ENCODE results near the gene ELOB.

ELOB gene

DNA sequence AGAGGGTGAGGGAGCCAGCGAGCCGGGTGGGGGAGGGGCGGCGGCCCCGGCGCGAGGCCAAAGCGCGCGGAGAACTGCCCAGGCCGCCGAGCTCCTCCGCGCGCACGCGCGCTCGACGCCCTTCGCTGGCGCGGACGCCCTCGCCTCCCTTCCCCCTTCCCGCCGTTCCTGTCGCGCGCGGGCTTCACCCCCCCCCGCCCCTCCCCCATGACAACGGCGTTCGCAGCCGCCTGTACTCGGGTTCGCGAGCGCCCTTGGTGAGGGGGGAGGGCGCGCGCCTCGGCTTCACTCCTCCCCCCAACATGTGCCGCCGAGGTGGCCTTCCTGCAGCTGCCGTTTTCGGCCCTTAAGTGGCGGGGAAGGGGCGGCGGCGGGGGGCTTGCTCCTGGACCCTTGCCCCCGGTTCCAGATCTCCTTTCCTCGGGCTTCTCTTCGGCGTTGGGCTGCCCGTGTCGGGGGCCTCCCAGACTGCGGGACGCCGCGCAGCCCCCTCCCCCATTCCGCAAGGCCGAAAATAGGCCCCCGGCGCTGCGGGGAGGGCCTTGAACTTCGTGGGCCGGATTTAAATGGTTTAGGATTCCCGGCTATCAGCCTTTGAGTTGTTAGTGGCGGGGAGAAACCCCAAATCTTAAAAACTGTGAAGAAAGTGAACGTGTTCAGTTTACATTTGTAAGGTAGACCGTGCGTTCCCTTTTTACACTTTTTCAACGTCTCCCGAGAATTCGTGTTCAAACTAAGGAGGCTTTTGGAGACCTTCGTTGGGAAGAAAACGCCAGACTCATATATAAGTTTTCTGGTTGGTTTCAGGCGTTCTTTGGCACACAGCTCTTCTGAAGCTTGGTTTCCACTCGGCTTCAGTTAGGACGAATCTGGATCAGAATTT is 24.0 kb downstream of the ELOB start (continued):
- TF ChIP-seq ZSCAN23 (tag by site-specific recombination; IDR thresholded peaks at IDR 0.05) (no peak), TCF7L2 (IDR thresholded peaks at IDR 0.05; ENCODE audit: borderline replicate concordance, low read depth, low read length) (no peak), ZNF677 (tag by site-specific recombination; IDR thresholded peaks at IDR 0.05) (no peak; the same call in 1 of the 2 replicates), ZNF221 (tag by site-specific recombination; IDR thresholded peaks at IDR 0.05; ENCODE audit: borderline replicate concordance) (no peak), KLF16 (tag by site-specific recombination; IDR thresholded peaks at IDR 0.05) (peak; percentile 70), ZNF548 (tag by site-specific recombination; IDR thresholded peaks at IDR 0.05) (no peak), ZNF654 (tag by site-specific recombination; IDR thresholded peaks at IDR 0.05; ENCODE audit: low read depth) (no peak), PRDM1 (tag by site-specific recombination; IDR thresholded peaks at IDR 0.05) (no peak), KLF1 (tag by site-specific recombination; IDR thresholded peaks at IDR 0.05) (no peak; the same call in 1 of the 2 replicates), ZNF223 (tag by site-specific recombination; IDR thresholded peaks at IDR 0.05) (no peak), REPIN1 (tag by site-specific recombination; IDR thresholded peaks at IDR 0.05; ENCODE audit: low read depth) (no peak), ZNF112 (tag by site-specific recombination; IDR thresholded peaks at IDR 0.05) (no peak), ZNF132 (tag by site-specific recombination; IDR thresholded peaks at IDR 0.05; ENCODE audit: borderline replicate concordance) (no peak), ZNF341 (tag by site-specific recombination; IDR thresholded peaks at IDR 0.05; ENCODE audit: low read depth) (peak; percentile 36), YY1 (tag by site-specific recombination; IDR thresholded peaks at IDR 0.05) (no peak), ZBTB1 (tag by site-specific recombination; IDR thresholded peaks at IDR 0.05) (no peak), KLF10 (tag by site-specific recombination; IDR thresholded peaks at IDR 0.05) (peak; percentile 36; the same call in 1 of the 2 replicates), ZNF791 (tag by site-specific recombination; IDR thresholded peaks at IDR 0.05) (no peak), BCL11B (tag by site-specific recombination; IDR thresholded peaks at IDR 0.05; ENCODE audit: low read depth) (0 out of 2 replicates have a peak, but pooled peaks have one; percentile 42)
- TF ChIP-seq, protein P1, sequence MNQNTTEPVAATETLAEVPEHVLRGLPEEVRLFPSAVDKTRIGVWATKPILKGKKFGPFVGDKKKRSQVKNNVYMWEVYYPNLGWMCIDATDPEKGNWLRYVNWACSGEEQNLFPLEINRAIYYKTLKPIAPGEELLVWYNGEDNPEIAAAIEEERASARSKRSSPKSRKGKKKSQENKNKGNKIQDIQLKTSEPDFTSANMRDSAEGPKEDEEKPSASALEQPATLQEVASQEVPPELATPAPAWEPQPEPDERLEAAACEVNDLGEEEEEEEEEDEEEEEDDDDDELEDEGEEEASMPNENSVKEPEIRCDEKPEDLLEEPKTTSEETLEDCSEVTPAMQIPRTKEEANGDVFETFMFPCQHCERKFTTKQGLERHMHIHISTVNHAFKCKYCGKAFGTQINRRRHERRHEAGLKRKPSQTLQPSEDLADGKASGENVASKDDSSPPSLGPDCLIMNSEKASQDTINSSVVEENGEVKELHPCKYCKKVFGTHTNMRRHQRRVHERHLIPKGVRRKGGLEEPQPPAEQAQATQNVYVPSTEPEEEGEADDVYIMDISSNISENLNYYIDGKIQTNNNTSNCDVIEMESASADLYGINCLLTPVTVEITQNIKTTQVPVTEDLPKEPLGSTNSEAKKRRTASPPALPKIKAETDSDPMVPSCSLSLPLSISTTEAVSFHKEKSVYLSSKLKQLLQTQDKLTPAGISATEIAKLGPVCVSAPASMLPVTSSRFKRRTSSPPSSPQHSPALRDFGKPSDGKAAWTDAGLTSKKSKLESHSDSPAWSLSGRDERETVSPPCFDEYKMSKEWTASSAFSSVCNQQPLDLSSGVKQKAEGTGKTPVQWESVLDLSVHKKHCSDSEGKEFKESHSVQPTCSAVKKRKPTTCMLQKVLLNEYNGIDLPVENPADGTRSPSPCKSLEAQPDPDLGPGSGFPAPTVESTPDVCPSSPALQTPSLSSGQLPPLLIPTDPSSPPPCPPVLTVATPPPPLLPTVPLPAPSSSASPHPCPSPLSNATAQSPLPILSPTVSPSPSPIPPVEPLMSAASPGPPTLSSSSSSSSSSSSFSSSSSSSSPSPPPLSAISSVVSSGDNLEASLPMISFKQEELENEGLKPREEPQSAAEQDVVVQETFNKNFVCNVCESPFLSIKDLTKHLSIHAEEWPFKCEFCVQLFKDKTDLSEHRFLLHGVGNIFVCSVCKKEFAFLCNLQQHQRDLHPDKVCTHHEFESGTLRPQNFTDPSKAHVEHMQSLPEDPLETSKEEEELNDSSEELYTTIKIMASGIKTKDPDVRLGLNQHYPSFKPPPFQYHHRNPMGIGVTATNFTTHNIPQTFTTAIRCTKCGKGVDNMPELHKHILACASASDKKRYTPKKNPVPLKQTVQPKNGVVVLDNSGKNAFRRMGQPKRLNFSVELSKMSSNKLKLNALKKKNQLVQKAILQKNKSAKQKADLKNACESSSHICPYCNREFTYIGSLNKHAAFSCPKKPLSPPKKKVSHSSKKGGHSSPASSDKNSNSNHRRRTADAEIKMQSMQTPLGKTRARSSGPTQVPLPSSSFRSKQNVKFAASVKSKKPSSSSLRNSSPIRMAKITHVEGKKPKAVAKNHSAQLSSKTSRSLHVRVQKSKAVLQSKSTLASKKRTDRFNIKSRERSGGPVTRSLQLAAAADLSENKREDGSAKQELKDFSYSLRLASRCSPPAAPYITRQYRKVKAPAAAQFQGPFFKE (tag by site-specific recombination; IDR thresholded peaks at IDR 0.05; ENCODE audit: borderline replicate concordance), result no peak
- TF ChIP-seq, protein P2, sequence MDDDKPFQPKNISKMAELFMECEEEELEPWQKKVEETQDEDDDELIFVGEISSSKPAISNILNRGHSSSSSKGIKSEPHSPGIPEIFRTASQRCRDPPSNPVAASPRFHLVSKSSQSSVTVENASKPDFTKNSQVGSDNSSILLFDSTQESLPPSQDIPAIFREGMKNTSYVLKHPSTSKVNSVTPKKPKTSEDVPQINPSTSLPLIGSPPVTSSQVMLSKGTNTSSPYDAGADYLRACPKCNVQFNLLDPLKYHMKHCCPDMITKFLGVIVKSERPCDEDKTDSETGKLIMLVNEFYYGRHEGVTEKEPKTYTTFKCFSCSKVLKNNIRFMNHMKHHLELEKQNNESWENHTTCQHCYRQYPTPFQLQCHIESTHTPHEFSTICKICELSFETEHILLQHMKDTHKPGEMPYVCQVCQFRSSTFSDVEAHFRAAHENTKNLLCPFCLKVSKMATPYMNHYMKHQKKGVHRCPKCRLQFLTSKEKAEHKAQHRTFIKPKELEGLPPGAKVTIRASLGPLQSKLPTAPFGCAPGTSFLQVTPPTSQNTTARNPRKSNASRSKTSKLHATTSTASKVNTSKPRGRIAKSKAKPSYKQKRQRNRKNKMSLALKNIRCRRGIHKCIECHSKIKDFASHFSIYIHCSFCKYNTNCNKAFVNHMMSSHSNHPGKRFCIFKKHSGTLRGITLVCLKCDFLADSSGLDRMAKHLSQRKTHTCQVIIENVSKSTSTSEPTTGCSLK (tag by site-specific recombination; IDR thresholded peaks at IDR 0.05), result no peak
- TF ChIP-seq, protein P3, sequence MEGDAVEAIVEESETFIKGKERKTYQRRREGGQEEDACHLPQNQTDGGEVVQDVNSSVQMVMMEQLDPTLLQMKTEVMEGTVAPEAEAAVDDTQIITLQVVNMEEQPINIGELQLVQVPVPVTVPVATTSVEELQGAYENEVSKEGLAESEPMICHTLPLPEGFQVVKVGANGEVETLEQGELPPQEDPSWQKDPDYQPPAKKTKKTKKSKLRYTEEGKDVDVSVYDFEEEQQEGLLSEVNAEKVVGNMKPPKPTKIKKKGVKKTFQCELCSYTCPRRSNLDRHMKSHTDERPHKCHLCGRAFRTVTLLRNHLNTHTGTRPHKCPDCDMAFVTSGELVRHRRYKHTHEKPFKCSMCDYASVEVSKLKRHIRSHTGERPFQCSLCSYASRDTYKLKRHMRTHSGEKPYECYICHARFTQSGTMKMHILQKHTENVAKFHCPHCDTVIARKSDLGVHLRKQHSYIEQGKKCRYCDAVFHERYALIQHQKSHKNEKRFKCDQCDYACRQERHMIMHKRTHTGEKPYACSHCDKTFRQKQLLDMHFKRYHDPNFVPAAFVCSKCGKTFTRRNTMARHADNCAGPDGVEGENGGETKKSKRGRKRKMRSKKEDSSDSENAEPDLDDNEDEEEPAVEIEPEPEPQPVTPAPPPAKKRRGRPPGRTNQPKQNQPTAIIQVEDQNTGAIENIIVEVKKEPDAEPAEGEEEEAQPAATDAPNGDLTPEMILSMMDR (tag by site-specific recombination; IDR thresholded peaks at IDR 0.05), result no peak
- TF ChIP-seq, protein P4, sequence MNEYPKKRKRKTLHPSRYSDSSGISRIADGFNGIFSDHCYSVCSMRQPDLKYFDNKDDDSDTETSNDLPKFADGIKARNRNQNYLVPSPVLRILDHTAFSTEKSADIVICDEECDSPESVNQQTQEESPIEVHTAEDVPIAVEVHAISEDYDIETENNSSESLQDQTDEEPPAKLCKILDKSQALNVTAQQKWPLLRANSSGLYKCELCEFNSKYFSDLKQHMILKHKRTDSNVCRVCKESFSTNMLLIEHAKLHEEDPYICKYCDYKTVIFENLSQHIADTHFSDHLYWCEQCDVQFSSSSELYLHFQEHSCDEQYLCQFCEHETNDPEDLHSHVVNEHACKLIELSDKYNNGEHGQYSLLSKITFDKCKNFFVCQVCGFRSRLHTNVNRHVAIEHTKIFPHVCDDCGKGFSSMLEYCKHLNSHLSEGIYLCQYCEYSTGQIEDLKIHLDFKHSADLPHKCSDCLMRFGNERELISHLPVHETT (tag by site-specific recombination; IDR thresholded peaks at IDR 0.05), result 0 out of 2 replicates have a peak, but pooled peaks have one; percentile 14
- TF ChIP-seq, protein P5, sequence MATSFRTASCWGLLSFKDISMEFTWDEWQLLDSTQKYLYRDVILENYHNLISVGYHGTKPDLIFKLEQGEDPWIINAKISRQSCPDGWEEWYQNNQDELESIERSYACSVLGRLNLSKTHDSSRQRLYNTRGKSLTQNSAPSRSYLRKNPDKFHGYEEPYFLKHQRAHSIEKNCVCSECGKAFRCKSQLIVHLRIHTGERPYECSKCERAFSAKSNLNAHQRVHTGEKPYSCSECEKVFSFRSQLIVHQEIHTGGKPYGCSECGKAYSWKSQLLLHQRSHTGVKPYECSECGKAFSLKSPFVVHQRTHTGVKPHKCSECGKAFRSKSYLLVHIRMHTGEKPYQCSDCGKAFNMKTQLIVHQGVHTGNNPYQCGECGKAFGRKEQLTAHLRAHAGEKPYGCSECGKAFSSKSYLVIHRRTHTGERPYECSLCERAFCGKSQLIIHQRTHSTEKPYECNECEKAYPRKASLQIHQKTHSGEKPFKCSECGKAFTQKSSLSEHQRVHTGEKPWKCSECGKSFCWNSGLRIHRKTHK (tag by site-specific recombination; IDR thresholded peaks at IDR 0.05), result no peak
- TF ChIP-seq, protein P6, sequence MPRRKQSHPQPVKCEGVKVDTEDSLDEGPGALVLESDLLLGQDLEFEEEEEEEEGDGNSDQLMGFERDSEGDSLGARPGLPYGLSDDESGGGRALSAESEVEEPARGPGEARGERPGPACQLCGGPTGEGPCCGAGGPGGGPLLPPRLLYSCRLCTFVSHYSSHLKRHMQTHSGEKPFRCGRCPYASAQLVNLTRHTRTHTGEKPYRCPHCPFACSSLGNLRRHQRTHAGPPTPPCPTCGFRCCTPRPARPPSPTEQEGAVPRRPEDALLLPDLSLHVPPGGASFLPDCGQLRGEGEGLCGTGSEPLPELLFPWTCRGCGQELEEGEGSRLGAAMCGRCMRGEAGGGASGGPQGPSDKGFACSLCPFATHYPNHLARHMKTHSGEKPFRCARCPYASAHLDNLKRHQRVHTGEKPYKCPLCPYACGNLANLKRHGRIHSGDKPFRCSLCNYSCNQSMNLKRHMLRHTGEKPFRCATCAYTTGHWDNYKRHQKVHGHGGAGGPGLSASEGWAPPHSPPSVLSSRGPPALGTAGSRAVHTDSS (tag by site-specific recombination; IDR thresholded peaks at IDR 0.05), result no peak
